A673 (cell line): ENCODE results near the gene ZBTB20.

ENCODE experiments used
- CTCF ChIP-seq: fragments of 300-800, 200-600 bp; sonication (generic); conservative IDR thresholded peaks from 2 replicates; pipeline ENCODE4 v1.5.1; 2017; ENCODE audit warnings: low read depth, mild to moderate bottlenecking, antibody characterized with exemption, low read length, moderate library complexity, mixed read lengths
- EZH2 ChIP-seq: fragments of 200-600 bp; sonication (generic); IDR thresholded peaks from 2 replicates; pipeline ENCODE4 v1.6.1; 2017; ENCODE audit warnings: borderline replicate concordance, low read depth, mild to moderate bottlenecking, mixed read lengths, antibody characterized with exemption, low read length; ENCODE audit not compliant: poor library complexity, severe bottlenecking

DNA sequence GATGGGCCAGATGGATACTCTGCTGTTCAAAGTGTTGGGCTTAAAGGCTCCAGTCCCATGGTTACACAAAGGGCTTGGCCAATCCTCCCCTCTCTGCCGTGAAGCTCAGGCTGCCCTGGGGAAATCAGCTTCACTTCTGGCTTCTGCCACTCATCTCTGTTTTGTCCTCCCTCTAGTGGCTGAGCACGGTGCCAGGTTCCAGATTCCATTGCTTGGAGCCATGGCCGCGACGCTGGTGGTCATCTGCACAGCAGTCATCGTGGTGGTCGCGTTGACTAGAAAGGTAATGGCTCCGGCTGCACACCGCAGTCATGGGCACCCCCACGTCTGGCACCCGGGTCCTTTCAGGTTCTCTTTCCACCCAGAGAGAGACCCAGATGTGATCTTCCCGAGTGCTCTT is 847.7 kb downstream of the ZBTB20 start:
- peak; percentile 79 for TF ChIP-seq CTCF
- TF ChIP-seq EZH2: no peak
